Testis (tissue), 3 donors: Measurements from ENCODE around the gene RASAL2. TPM values are rescaled to one million over a fixed set of nuclear protein-coding genes. Genes with fewer than 3 reads are reported as not detected.

Experiments
- DNase-seq: peaks from one replicate; pipeline ENCODE4 v3.0.0-alpha.2; 2019
- H3K27ac ChIP-seq, 2 donors: fragments of 200-600 bp; sonication (generic); one replicate each; pipeline ENCODE4 v1.5.1; 2019
- H3K27me3 ChIP-seq: fragments of 200-600 bp; sonication (generic); one replicate; pipeline ENCODE4 v1.5.1; 2019
- H3K36me3 ChIP-seq: fragments of 200-600 bp; sonication (generic); one replicate; pipeline ENCODE4 v1.5.1; 2017; ENCODE audit warnings: low read depth; ENCODE audit errors: missing control alignments
- H3K4me1 ChIP-seq: fragments of 200-600 bp; sonication (generic); one replicate; pipeline ENCODE4 v1.5.1; 2019
- H3K4me3 ChIP-seq, 2 donors: fragments of 200-600 bp; sonication (generic); one replicate each; pipeline ENCODE4 v1.5.1; 2017 to 2019
- H3K9me3 ChIP-seq: fragments of 200-600 bp; sonication (generic); one replicate; pipeline ENCODE4 v1.5.1; 2017
- POLR2A ChIP-seq: fragments of 450-650 bp; IDR thresholded peaks from one replicate; pipeline ENCODE4 v1.6.1; 2017; ENCODE audit warnings: antibody characterized with exemption, mild to moderate bottlenecking, moderate library complexity
- WGBS, 2 donors: methylation state at CpG; one replicate each; pipeline ENCODE4 v1.1.5; 2018; 5-methylcytosine and 5-hydroxymethylcytosine counted together
- intact Hi-C: fragments of 100-400 bp; cut with DNase I; formaldehyde crosslinking; loops from one replicate; pipeline ENCODE4 v1.15.1; 2023; ENCODE audit warnings: low total_unique reads
- polyA plus RNA-seq: library from polyadenylated mRNA; stranded (reverse); fragments of 350-450 nt; fragmentation: Illumina TruSeq; extraction: RNeasy Lipid Tissue Mini Kit (QIAGEN cat#74804); gene quantifications from one replicate; pipeline ENCODE4 v1.2.3, GENCODE V29; 2014; ENCODE audit warnings: low read depth, low replicate concordance; ENCODE audit not compliant: insufficient read depth
- total RNA-seq, 2 donors: library from RNA; depleted of rRNA; stranded (reverse); fragments of >200 nt; gene quantifications; one replicate each; pipeline ENCODE4 v1.2.3, GENCODE V29; 2016
- TF ChIP-seq, protein P1 (sequence below), 3 experiments: fragments of 450-650 bp in 2 of 3; fragments of 200-600 bp in 1 of 3; sonication (generic) in 1 of 3; IDR thresholded peaks; one replicate each; pipeline ENCODE4 v1.5.1; 2016 to 2019; ENCODE audit warnings: antibody characterized with exemption in 3 of 3, mild to moderate bottlenecking in 2 of 3, moderate library complexity in 1 of 3

RASAL2 gene
- total and polyA plus RNA-seq, 3 donors from 2014 or later, result 25.9 to 41.7 (median 39.6) TPM

DNA sequence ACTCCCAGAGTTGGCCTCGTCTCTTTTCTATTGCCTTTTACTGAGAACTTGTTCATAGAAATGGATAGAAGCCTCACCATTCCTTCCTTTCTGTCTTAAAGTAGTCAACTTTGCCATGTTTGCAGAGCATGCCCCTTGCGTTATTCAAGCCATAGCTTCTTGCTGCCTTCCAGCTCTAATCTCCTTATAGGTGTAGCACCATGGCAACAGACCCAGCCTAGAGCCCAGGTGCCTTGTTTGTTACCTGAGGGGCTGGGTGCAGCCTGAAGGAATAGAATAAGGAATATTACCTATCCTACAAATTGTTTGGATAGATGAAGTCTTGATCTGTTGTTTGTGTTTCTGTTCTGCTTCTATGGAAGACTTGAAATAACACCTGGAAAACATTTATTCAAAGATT lies 343.0 kb downstream of the RASAL2 start:
- no peak for DNase-seq
- no peaks in the 10 kb centered on the region for H3K27me3 ChIP-seq
- TF ChIP-seq, protein P1, sequence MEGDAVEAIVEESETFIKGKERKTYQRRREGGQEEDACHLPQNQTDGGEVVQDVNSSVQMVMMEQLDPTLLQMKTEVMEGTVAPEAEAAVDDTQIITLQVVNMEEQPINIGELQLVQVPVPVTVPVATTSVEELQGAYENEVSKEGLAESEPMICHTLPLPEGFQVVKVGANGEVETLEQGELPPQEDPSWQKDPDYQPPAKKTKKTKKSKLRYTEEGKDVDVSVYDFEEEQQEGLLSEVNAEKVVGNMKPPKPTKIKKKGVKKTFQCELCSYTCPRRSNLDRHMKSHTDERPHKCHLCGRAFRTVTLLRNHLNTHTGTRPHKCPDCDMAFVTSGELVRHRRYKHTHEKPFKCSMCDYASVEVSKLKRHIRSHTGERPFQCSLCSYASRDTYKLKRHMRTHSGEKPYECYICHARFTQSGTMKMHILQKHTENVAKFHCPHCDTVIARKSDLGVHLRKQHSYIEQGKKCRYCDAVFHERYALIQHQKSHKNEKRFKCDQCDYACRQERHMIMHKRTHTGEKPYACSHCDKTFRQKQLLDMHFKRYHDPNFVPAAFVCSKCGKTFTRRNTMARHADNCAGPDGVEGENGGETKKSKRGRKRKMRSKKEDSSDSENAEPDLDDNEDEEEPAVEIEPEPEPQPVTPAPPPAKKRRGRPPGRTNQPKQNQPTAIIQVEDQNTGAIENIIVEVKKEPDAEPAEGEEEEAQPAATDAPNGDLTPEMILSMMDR (IDR thresholded peaks at IDR 0.05), result no peak
- no peak for TF ChIP-seq POLR2A
- no peaks in the 10 kb centered on the region for H3K4me1 ChIP-seq
- H3K9me3 ChIP-seq, result no peaks in the 10 kb centered on the region
- H3K4me3 ChIP-seq, result no peak overlapping the region
- H3K27ac ChIP-seq, result no peak overlapping the region
- 95 to 96% methylated on average over 2 of the region's 2 CpGs for WGBS, 2 donors
- intact Hi-C loops, result no loop called here
- H3K36me3 ChIP-seq, result no peaks in the 10 kb centered on the region

DNA sequence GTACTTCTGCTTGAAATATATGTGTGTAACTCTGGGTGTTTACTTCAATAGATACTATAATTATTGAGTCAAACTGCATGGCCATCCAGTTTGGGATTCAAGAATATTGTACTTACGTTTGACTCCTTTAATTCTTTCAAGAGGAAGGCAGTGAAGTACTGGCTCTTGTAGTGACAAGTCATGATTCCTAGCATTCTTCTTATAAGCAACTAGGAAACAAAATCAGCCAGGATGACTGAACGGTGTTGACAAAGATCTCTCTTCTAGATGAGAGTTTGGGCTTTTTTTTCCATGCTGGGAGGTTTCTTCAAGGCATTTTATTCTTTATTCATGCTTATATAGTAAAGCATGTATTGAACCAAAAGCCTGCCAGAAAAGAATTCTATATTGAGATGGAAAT lies 344.5 kb downstream of the RASAL2 start:
- H3K4me1 ChIP-seq, result no peaks in the 10 kb centered on the region
- H3K36me3 ChIP-seq, result no peaks in the 10 kb centered on the region
- no peaks in the 10 kb centered on the region for H3K9me3 ChIP-seq
- WGBS, 2 donors, result 66 to 76% methylated on average over 2 of the region's 2 CpGs
- DNase-seq, result no peak
- H3K27me3 ChIP-seq, result no peaks in the 10 kb centered on the region
- no peak overlapping the region for H3K4me3 ChIP-seq
- intact Hi-C loops, result no loop called here
- no peak for TF ChIP-seq POLR2A
- TF ChIP-seq, protein P1 (IDR thresholded peaks at IDR 0.05), result no peak
- no peak overlapping the region for H3K27ac ChIP-seq

DNA sequence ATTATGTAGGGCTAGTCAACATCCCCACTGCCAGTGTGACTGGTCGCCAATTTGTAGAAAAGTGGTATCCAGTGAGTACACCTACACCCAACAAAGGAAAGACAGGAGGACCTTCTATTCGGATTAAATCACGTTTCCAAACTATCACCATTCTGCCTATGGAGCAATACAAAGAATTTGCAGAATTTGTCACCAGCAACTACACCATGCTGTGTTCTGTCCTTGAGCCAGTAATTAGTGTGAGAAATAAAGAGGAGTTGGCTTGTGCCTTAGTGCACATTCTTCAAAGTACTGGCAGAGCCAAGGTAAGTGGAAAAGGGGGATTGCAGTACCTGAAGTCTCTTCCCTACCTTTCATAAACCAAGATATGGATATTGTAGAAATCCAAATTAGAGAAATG lies 349.0 kb downstream of the RASAL2 start:
- Histone ChIP-seq H3K27me3 (no peaks in the 10 kb centered on the region), H3K36me3 (no peaks in the 10 kb centered on the region), H3K4me3 (no peak overlapping the region), H3K27ac (no peak overlapping the region), H3K9me3 (no peaks in the 10 kb centered on the region), H3K4me1 (no peaks in the 10 kb centered on the region)
- intact Hi-C loops, result no loop called here
- WGBS, 2 donors, result 96 to 100% methylated on average over 3 of the region's 3 CpGs
- no peak for DNase-seq
- no peak for TF ChIP-seq POLR2A
- TF ChIP-seq, protein P1 (IDR thresholded peaks at IDR 0.05), result no peak

DNA sequence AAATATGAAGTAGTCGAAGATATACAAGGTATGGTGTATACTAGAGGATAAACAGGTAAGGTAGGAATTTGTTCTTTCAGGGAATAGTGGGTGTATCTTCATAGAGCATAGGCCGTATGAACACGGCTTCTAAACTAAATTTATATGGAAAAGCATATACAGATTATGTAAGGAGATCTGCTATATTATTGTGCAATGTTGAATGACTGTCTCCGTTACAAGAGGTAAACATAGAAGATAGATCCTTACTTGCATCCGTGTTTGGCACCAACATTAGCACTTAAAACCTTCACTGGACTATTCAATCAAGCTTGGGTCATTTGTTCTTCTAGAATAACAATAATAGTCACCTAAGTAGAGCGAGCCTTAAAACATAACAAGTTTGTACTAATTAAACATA lies 357.0 kb downstream of the RASAL2 start:
- Histone ChIP-seq H3K27me3 (no peaks in the 10 kb centered on the region), H3K4me3 (no peak overlapping the region), H3K9me3 (no peaks in the 10 kb centered on the region), H3K4me1 (no peaks in the 10 kb centered on the region), H3K27ac (no peak overlapping the region), H3K36me3 (no peaks in the 10 kb centered on the region)
- TF ChIP-seq, protein P1 (IDR thresholded peaks at IDR 0.05), result no peak
- TF ChIP-seq POLR2A, result no peak
- intact Hi-C loops, result no loop called here
- 87 to 99% methylated on average over 6 of the region's 6 CpGs for WGBS, 2 donors
- DNase-seq, result no peak

DNA sequence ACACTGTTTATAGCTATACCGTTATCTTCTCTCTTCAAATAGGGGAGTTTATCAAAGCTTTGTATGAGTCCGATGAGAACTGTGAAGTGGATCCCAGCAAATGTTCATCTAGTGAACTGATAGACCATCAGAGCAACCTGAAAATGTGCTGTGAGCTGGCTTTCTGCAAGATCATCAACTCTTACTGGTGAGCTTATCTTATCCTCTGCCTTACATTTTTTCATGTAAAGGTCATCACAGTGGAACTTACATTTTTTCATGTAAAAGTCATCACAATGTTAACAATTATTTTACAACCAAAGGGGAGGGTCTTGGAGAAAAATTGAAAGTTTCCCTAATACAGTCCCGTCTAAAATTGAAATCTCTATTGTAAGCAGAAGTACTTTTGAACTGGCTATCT lies 357.6 kb downstream of the RASAL2 start:
- no peaks in the 10 kb centered on the region for H3K9me3 ChIP-seq
- intact Hi-C loops, result no loop called here
- H3K4me1 ChIP-seq, result no peaks in the 10 kb centered on the region
- H3K4me3 ChIP-seq, result no peak overlapping the region
- 64 to 72% methylated on average over 3 of the region's 3 CpGs for WGBS, 2 donors
- no peak for TF ChIP-seq POLR2A
- TF ChIP-seq, protein P1 (IDR thresholded peaks at IDR 0.05), result no peak
- no peak overlapping the region for H3K27ac ChIP-seq
- no peak for DNase-seq
- no peaks in the 10 kb centered on the region for H3K36me3 ChIP-seq
- no peaks in the 10 kb centered on the region for H3K27me3 ChIP-seq
